ENCODE measurements around the gene IL22RA1.

DNA sequence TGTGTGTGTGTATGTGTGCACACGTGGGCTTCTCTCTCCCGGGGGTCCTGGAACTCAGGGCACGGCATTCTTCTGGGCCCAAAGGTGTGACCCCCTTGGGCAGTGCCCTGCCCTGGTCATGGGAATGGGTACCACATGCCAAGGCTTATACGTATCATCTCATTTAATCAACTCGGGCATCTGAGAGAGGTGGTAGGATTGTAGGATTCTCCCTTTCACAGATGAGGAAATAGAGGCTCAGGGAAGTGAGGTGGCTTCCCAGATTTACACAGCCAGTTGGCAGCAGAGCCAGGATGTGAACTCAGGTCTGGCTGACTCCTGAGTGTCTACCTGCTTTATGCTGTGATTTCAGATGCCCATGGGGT lies 46.2 kb downstream of the IL22RA1 start:
- TF ChIP-seq EZH2 (IDR thresholded peaks at IDR 0.05; ENCODE audit: borderline replicate concordance, low read length), result no peak
- TF ChIP-seq, protein P1, sequence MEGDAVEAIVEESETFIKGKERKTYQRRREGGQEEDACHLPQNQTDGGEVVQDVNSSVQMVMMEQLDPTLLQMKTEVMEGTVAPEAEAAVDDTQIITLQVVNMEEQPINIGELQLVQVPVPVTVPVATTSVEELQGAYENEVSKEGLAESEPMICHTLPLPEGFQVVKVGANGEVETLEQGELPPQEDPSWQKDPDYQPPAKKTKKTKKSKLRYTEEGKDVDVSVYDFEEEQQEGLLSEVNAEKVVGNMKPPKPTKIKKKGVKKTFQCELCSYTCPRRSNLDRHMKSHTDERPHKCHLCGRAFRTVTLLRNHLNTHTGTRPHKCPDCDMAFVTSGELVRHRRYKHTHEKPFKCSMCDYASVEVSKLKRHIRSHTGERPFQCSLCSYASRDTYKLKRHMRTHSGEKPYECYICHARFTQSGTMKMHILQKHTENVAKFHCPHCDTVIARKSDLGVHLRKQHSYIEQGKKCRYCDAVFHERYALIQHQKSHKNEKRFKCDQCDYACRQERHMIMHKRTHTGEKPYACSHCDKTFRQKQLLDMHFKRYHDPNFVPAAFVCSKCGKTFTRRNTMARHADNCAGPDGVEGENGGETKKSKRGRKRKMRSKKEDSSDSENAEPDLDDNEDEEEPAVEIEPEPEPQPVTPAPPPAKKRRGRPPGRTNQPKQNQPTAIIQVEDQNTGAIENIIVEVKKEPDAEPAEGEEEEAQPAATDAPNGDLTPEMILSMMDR (IDR thresholded peaks at IDR 0.05; ENCODE audit: low read length), result no peak
